K562 (cell line): ENCODE data around the gene IGSF23. TPM values are rescaled to one million over a fixed set of nuclear protein-coding genes. Genes with fewer than 3 reads are reported as not detected.

Experiments
- ARID1B ChIP-seq: fragments of 450-650 bp; IDR thresholded peaks from 2 replicates; pipeline ENCODE4 v1.6.1; 2016; ENCODE audit warnings: antibody characterized with exemption, mild to moderate bottlenecking, inconsistent platforms
- DPF2 ChIP-seq: fragments of 450-650 bp; IDR thresholded peaks from 2 replicates; pipeline ENCODE4 v1.6.1; 2016
- ELF4 ChIP-seq: fragments of 450-650 bp; formaldehyde crosslinking; IDR thresholded peaks from 2 replicates; pipeline ENCODE4 v1.4.0; 2022; ENCODE audit warnings: missing genetic modification characterization
- GABPB2 ChIP-seq: fragments of 250-450 bp; sonication (Bioruptor Pico); conservative IDR thresholded peaks from 2 replicates; pipeline ENCODE4 v1.5.1; 2021; ENCODE audit warnings: mild to moderate bottlenecking
- HDAC8 ChIP-seq: fragments of 450-650 bp; IDR thresholded peaks from 2 replicates; pipeline ENCODE4 v1.6.1; 2016; ENCODE audit warnings: mild to moderate bottlenecking, missing genetic modification characterization, moderate library complexity, missing compliant biosample characterization
- MTF1 ChIP-seq: fragments of 250-450 bp; sonication (Bioruptor Pico); IDR thresholded peaks from 2 replicates; pipeline ENCODE4 v1.9.0; 2021; ENCODE audit warnings: moderate library complexity, mild to moderate bottlenecking, inconsistent platforms, borderline replicate concordance
- NR3C1 ChIP-seq: sonication (generic); formaldehyde crosslinking; IDR thresholded peaks from 2 replicates; pipeline ENCODE4 v1.8.1; 2022; ENCODE audit warnings: missing genetic modification reagents
- POLR2AphosphoS2 ChIP-seq: IDR thresholded peaks from 2 replicates; pipeline ENCODE4 v1.6.1; 2012; ENCODE audit warnings: low read length, improper control_type of control experiment
- SUPT5H ChIP-seq: fragments of 450-650 bp; IDR thresholded peaks from 2 replicates; pipeline ENCODE4 v1.6.1; 2016
- TEAD4 ChIP-seq, 2 experiments: sonication (generic) in 1 of 2; formaldehyde crosslinking in 1 of 2; IDR thresholded peaks; 2 replicates each; pipeline versions ENCODE4 v1.6.1 to v1.8.0; 2012 to 2022; ENCODE audit warnings: borderline replicate concordance in 1 of 2, inconsistent platforms in 1 of 2, low read length in 1 of 2, mild to moderate bottlenecking in 1 of 2, missing genetic modification reagents in 1 of 2
- ZBTB7A ChIP-seq: IDR thresholded peaks from 2 replicates; pipeline ENCODE4 v1.6.1; 2011; ENCODE audit warnings: low read depth, mild to moderate bottlenecking, low read length, moderate library complexity, borderline replicate concordance; ENCODE audit not compliant: control insufficient read depth
- ZNF253 ChIP-seq: fragments of 250-450 bp; sonication (Bioruptor Pico); conservative IDR thresholded peaks from 2 replicates; pipeline ENCODE4 v1.6.1; 2021; ENCODE audit warnings: mild to moderate bottlenecking
- ZNF263 ChIP-seq: sonication (generic); formaldehyde crosslinking; IDR thresholded peaks from 2 replicates; pipeline ENCODE4 v1.8.0; 2022; ENCODE audit warnings: mild to moderate bottlenecking, missing genetic modification reagents, borderline replicate concordance
- polyA plus RNA-seq, 8 experiments: library from polyadenylated mRNA; depleted of rRNA in 4 of 8; stranded (reverse) in 5 of 8; unstranded in 3 of 8; fragments of >200 nt; fragmentation: Nextera tagmentation in 2 of 8; fragmentation: Illumina TruSeq in 1 of 8; extraction: Ambion mirVana in 2 of 8; extraction: Trizol in 1 of 8; gene quantifications; 2 replicates each; pipeline versions ENCODE4 v1.2.1 to v1.2.3, GENCODE V29; 2011 to 2014; ENCODE audit warnings: inconsistent platforms in 1 of 8, missing spikeins in 1 of 8
- total RNA-seq, 7 experiments: library from RNA; depleted of rRNA in 6 of 7; stranded (reverse); fragments of >200 nt in 6 of 7; fragmentation: Illumina TruSeq in 2 of 7; extraction: Trizol in 2 of 7; gene quantifications; 2 replicates each; pipeline versions ENCODE4 v1.2.1 to v1.2.3, GENCODE V29; 2011 to 2021; ENCODE audit warnings: low replicate concordance in 1 of 7
- TF ChIP-seq, protein P1 (sequence below), 3 experiments: fragments of 200-800 bp in 1 of 3; sonication (Bioruptor generic) in 1 of 3; sonication (generic) in 1 of 3; formaldehyde crosslinking in 1 of 3; IDR thresholded peaks; 2 replicates each; pipeline versions ENCODE4 v1.6.1 to v1.8.0; 2016 to 2022; ENCODE audit warnings: mild to moderate bottlenecking in 2 of 3, missing compliant biosample characterization in 2 of 3, missing genetic modification characterization in 2 of 3, missing genetic modification reagents in 1 of 3
- TF ChIP-seq, protein P2 (sequence below), 2 experiments: fragments of 450-650 bp; formaldehyde crosslinking in 1 of 2; IDR thresholded peaks; 2 replicates each; pipeline versions ENCODE4 v1.4.0 to v1.6.1; 2014 to 2020; ENCODE audit warnings: mild to moderate bottlenecking in 2 of 2, borderline replicate concordance in 1 of 2, low read depth in 1 of 2
- TF ChIP-seq, protein P3 (sequence below), 2 experiments: fragments of 450-650 bp in 1 of 2; sonication (generic) in 1 of 2; formaldehyde crosslinking in 1 of 2; IDR thresholded peaks in 1 of 2; conservative IDR thresholded peaks in 1 of 2; 2 replicates each; pipeline versions ENCODE4 v1.6.1 to v1.8.1; 2016 to 2023; ENCODE audit warnings: mild to moderate bottlenecking in 2 of 2, moderate library complexity in 2 of 2, inconsistent platforms in 1 of 2, missing genetic modification reagents in 1 of 2

IGSF23 gene
- total and polyA plus RNA-seq, 9 of the 15 experiments (the other 6 are each of a cell fraction or from before 2014, with no cell fraction given): not detected

DNA sequence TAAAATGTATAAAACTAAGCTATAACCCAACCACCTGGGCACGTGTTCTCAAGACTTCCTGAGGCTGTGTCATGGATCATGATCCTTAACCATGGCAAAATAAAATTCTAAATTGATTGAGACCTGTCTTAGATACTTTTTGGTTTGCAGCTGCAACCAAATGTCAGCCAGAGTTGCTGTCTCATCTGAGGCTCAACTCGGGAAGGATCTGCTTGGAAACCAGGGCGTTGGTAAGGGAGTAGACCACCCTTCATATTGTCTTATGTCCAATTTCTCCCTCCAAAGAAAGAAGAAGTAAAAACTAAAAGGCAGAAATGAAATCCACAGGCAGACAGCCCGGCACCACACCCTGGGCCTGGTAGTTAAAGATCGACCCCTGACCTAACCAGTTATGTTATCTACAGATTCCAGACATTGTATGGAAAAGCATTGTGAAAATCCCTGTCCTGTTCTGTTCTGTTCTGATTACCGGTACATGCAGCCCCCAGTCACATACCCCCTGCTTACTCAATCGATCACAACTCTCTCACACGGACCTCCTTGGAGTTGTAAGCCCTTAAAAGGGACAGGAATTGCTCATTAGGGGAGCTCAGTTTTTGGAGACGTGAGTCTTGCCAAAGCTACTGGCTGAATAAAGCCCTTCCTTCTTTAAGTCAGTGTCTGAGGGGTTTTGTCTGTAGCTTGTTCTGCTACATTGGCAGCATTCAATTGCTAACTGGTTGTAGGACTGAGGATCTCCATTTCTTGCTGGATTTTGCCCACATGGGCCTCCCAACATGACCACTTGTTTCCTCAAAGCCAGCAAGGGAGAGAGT lies 22.9 kb upstream of the IGSF23 start (continued):
- TF ChIP-seq, protein P1, sequence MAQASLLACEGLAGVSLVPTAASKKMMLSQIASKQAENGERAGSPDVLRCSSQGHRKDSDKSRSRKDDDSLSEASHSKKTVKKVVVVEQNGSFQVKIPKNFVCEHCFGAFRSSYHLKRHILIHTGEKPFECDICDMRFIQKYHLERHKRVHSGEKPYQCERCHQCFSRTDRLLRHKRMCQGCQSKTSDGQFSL (CRISPR knock-in tag; IDR thresholded peaks at IDR 0.05): no peak
- TF ChIP-seq, protein P1 (tag; IDR thresholded peaks at IDR 0.05): no peak
- no peak for TF ChIP-seq SUPT5H
- 0 out of 2 replicates have a peak, but pooled peaks have one; percentile 39 for TF ChIP-seq GABPB2 (CRISPR knock-in tag)
- no peak for TF ChIP-seq ZBTB7A
- peak; percentile 84 for TF ChIP-seq TEAD4 (IDR thresholded peaks at IDR 0.05; ENCODE audit: low read length)
- no peak for TF ChIP-seq TEAD4 (CRISPR knock-in tag; IDR thresholded peaks at IDR 0.05; ENCODE audit: borderline replicate concordance)
- peak; percentile 33; the same call in 1 of the 2 replicates for TF ChIP-seq HDAC8 (tag)
- no peak for TF ChIP-seq ZNF253
- TF ChIP-seq, protein P2, sequence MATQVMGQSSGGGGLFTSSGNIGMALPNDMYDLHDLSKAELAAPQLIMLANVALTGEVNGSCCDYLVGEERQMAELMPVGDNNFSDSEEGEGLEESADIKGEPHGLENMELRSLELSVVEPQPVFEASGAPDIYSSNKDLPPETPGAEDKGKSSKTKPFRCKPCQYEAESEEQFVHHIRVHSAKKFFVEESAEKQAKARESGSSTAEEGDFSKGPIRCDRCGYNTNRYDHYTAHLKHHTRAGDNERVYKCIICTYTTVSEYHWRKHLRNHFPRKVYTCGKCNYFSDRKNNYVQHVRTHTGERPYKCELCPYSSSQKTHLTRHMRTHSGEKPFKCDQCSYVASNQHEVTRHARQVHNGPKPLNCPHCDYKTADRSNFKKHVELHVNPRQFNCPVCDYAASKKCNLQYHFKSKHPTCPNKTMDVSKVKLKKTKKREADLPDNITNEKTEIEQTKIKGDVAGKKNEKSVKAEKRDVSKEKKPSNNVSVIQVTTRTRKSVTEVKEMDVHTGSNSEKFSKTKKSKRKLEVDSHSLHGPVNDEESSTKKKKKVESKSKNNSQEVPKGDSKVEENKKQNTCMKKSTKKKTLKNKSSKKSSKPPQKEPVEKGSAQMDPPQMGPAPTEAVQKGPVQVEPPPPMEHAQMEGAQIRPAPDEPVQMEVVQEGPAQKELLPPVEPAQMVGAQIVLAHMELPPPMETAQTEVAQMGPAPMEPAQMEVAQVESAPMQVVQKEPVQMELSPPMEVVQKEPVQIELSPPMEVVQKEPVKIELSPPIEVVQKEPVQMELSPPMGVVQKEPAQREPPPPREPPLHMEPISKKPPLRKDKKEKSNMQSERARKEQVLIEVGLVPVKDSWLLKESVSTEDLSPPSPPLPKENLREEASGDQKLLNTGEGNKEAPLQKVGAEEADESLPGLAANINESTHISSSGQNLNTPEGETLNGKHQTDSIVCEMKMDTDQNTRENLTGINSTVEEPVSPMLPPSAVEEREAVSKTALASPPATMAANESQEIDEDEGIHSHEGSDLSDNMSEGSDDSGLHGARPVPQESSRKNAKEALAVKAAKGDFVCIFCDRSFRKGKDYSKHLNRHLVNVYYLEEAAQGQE (IDR thresholded peaks at IDR 0.05; ENCODE audit: borderline replicate concordance): no peak
- TF ChIP-seq, protein P2 (CRISPR knock-in tag; IDR thresholded peaks at IDR 0.05; ENCODE audit: low read depth): no peak
- no peak for TF ChIP-seq POLR2AphosphoS2
- peak; percentile 96 for TF ChIP-seq ARID1B
- peak; percentile 60; the same call in 1 of the 2 replicates for TF ChIP-seq ELF4 (CRISPR knock-in tag)
- TF ChIP-seq, protein P3, sequence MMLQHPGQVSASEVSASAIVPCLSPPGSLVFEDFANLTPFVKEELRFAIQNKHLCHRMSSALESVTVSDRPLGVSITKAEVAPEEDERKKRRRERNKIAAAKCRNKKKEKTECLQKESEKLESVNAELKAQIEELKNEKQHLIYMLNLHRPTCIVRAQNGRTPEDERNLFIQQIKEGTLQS (IDR thresholded peaks at IDR 0.05): peak; percentile 41; the same call in 1 of the 2 replicates
- TF ChIP-seq, protein P3 (CRISPR knock-in tag; conservative IDR thresholded peaks at IDR 0.05): 0 out of 2 replicates have a peak, but pooled peaks have one; percentile 39
- no peak for TF ChIP-seq MTF1
- TF ChIP-seq DPF2: peak; percentile 86
- no peak for TF ChIP-seq ZNF263 (CRISPR knock-in tag)
- TF ChIP-seq NR3C1 (CRISPR knock-in tag): no peak
